Activated CD8-positive, alpha-beta T cell treated with anti-CD3 and anti-CD28 coated beads, Interleukin-2, amount 10 ng/mL, durations not matched to agents 7 days and 5 days (primary cell): ENCODE results near the gene JMJD6. TPM values are rescaled to one million over a fixed set of nuclear protein-coding genes. Genes with fewer than 3 reads are reported as not detected.
A peak's percentile ranks its signal among the peaks of the same experiment; 100 is the strongest.

ENCODE experiments used
- ATAC-seq: fragments of 150-1000 bp; cut with Tn5 transposase; one replicate; pipeline ENCODE4 v1.10.0; 2021; ENCODE audit warnings: moderate library complexity
- CTCF ChIA-PET: fragments of 350-600 bp; sonication (Branson Sonifier 250); formaldehyde crosslinking; loops from one replicate; lab custom pipeline; 2021; ENCODE audit warnings: antibody characterized with exemption; lab: Charles Lee
- POLR2A ChIA-PET: fragments of 350-600 bp; sonication (Branson Sonifier 250); formaldehyde crosslinking; loops from one replicate; lab custom pipeline; 2021; ENCODE audit warnings: antibody characterized with exemption; lab: Charles Lee
- DNase-seq: peaks from one replicate; pipeline ENCODE4 v3.0.0-alpha.2; 2020
- H3K27ac Mint-ChIP-seq: one replicate; pipeline ENCODE4 v1.8.0; 2021; ENCODE audit warnings: mild to moderate bottlenecking, mixed read lengths
- H3K27me3 Mint-ChIP-seq: one replicate; pipeline ENCODE4 v1.8.0; 2021; ENCODE audit warnings: low read depth, mixed read lengths
- H3K36me3 Mint-ChIP-seq: one replicate; pipeline ENCODE4 v1.8.0; 2021; ENCODE audit warnings: low read depth, mixed read lengths
- H3K4me1 Mint-ChIP-seq: one replicate; pipeline ENCODE4 v1.8.0; 2021; ENCODE audit warnings: low read depth, mixed read lengths
- H3K4me3 Mint-ChIP-seq: one replicate; pipeline ENCODE4 v1.8.0; 2021; ENCODE audit warnings: mild to moderate bottlenecking, mixed read lengths
- H3K9me3 Mint-ChIP-seq: one replicate; pipeline ENCODE4 v1.8.0; 2022; ENCODE audit warnings: mixed read lengths; ENCODE audit not compliant: insufficient read depth
- total RNA-seq, 2 experiments: library from RNA; stranded (reverse); gene quantifications; one replicate each; pipeline ENCODE4 v1.2.3, GENCODE V29; 2021

The JMJD6 gene
- total RNA-seq, 2 experiments from 2014 or later: 59.3 to 61.2 TPM

- no peak for DNase-seq
- CTCF ChIA-PET: no interaction called here
- Mint-ChIP-seq H3K4me3 (no peak overlapping the region), H3K4me1 (peaks cover 31% of the 10 kb centered on the region), H3K27me3 (no peaks in the 10 kb centered on the region), H3K9me3 (no peaks in the 10 kb centered on the region), H3K27ac (no peak overlapping the region), H3K36me3 (peaks cover 12% of the 10 kb centered on the region)
- ATAC-seq: no peak
- POLR2A ChIA-PET: interaction anchor here (0.6 kb wide), 1 partner anchor 125 kb away, joined by 3 read pairs; no protein-coding TSS in a partner anchor
These were observed 50.8 kb downstream of the JMJD6 start for GRCh38 chr17:76675648-76676047.

- CTCF ChIA-PET: interaction anchor here (0.9 to 1.2 kb wide), 4 partner anchors 20 to 151 kb away, joined by 3 to 4 read pairs (median 3); no protein-coding TSS in a partner anchor
- no peak overlapping the region for H3K27ac Mint-ChIP-seq
- H3K36me3 Mint-ChIP-seq: peaks cover 13% of the 10 kb centered on the region
- POLR2A ChIA-PET: no interaction called here
- DNase-seq (no peak), ATAC-seq (no peak)
- H3K9me3 Mint-ChIP-seq: no peaks in the 10 kb centered on the region
- H3K27me3 Mint-ChIP-seq: no peaks in the 10 kb centered on the region
- peaks cover 41% of the 10 kb centered on the region for H3K4me1 Mint-ChIP-seq
- H3K4me3 Mint-ChIP-seq: no peak overlapping the region
These were observed 51.8 kb downstream of the JMJD6 start for GRCh38 chr17:76674600-76674999.

DNA sequence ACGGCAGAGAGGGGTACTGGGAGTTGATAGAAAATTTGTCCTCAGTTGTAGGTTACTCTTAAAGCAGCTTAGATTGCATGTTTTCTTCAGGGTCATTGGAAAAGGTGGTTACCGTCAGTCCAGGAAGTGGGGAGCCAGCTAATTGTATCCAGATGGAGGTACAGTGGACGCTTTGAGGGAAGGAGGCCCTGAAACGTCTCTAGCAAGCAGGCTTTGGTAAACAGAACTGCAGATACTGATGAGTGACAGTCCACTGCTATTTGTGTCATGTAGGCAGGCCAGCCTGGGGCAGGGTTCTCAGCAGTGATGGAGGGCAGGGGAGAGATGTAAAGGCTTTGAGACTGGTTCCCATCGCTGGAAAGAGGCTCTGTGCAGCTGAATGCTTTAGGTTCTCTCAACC, 52.7 kb downstream of the JMJD6 start:
- DNase-seq: no peak
- Mint-ChIP-seq H3K4me3 (no peak overlapping the region), H3K27me3 (no peaks in the 10 kb centered on the region), H3K4me1 (peaks cover 41% of the 10 kb centered on the region), H3K9me3 (no peaks in the 10 kb centered on the region), H3K36me3 (peaks cover 11% of the 10 kb centered on the region), H3K27ac (peak overlapping the region; percentile 9)
- ATAC-seq: no peak
- ChIA-PET CTCF (interaction anchor here (0.6 to 1.0 kb wide), 3 partner anchors 8 to 150 kb away, joined by 3 to 5 read pairs (median 3); no protein-coding TSS in a partner anchor), POLR2A (interaction anchor here (0.6 kb wide), 1 partner anchor 60 kb away, joined by 3 read pairs; no protein-coding TSS in a partner anchor)

DNA sequence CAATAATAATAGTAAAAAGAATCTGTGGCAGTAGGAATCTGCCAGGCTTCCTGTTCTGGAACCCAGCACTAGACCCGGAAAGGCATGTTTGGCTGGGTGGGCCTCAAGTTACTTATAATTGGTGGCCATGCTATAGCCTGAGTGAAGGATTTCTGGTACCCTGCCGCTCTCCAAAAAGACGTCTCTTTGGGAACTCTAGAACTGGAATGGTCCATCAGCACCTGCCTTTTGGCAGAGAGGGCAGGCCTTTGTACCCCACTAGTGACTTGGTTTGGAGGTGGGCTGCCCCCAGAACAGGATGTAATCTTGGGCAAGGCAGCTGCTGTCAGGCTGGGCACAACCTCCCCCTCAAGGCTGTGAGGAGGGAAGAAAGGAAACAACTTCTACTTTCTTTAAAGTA, 53.5 kb downstream of the JMJD6 start:
- Mint-ChIP-seq H3K36me3 (peaks cover 11% of the 10 kb centered on the region), H3K4me1 (peaks cover 41% of the 10 kb centered on the region), H3K27me3 (no peaks in the 10 kb centered on the region), H3K9me3 (no peaks in the 10 kb centered on the region), H3K27ac (peak overlapping the region; percentile 95), H3K4me3 (peak overlapping the region; percentile 89)
- DNase-seq (no peak), ATAC-seq (no peak)
- ChIA-PET POLR2A (interaction anchor here (0.9 to 1.5 kb wide), 2 partner anchors 10 to 60 kb away, joined by 3 to 4 read pairs; no protein-coding TSS in a partner anchor), CTCF (interaction anchor here (2.7 kb wide), 1 partner anchor 8 kb away, joined by 44 read pairs; no protein-coding TSS in a partner anchor)

DNA sequence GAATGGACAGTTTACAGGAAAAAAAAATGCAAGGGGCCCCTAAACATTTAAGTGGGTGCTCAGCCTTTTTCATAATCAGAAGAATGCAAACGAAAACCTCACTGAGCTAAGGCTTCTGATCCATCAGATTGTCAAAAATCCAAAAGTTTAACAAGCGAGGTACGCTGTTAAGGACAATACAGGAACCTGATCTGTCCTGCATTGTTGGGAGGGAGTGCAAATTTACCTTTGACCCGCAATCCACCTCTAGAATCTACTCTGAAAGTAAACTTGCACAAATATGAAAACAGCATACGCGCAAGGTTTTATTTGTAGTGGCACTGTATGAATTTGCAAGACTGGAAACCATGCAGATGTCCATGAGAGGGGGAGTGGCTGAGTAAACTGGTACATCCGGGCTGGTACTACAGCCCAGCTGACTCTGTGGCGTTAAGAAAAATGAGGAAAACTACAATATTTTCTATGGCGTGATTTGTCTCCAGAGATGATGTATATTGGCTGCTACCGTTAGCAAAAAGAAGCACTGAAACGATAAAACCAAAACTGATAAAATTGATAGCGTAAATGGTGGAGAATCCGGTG, 54.0 kb downstream of the JMJD6 start:
- Mint-ChIP-seq H3K36me3 (peaks cover 11% of the 10 kb centered on the region), H3K27me3 (no peaks in the 10 kb centered on the region), H3K27ac (peak overlapping the region; percentile 95), H3K4me3 (peak overlapping the region; percentile 89), H3K9me3 (no peaks in the 10 kb centered on the region), H3K4me1 (peaks cover 41% of the 10 kb centered on the region)
- DNase-seq (no peak), ATAC-seq (no peak)
- POLR2A ChIA-PET: interaction anchor here (0.6 to 2.1 kb wide), 10 partner anchors 9 to 116 kb away, joined by 3 to 13 read pairs (median 4); no protein-coding TSS in a partner anchor
- CTCF ChIA-PET: interaction anchor here (1.3 to 4.4 kb wide), 6 partner anchors 9 to 149 kb away, joined by 7 to 44 read pairs (median 11); no protein-coding TSS in a partner anchor

DNA sequence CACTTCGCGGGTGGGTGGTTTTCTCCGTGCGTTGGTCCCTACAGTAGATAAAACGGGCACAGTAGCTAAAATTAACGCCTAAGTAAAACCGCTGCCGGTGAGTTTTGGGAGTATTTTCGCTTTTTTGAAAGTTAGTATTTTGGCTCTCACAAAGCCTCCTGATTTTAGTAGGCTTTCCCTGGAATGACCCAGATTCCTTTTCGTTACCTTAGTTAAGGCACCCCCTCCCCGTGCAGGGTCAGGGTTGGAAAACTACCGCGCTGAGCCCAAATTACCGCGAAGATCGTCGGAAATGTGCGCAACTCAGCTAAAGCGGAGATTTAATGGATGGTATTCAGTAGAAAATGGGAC, 54.5 kb downstream of the JMJD6 start:
- H3K36me3 Mint-ChIP-seq: peaks cover 11% of the 10 kb centered on the region
- peaks cover 41% of the 10 kb centered on the region for H3K4me1 Mint-ChIP-seq
- peak overlapping the region; percentile 89 for H3K4me3 Mint-ChIP-seq
- DNase-seq (no peak), ATAC-seq (peak; percentile 2)
- no peaks in the 10 kb centered on the region for H3K9me3 Mint-ChIP-seq
- ChIA-PET CTCF (interaction anchor here (0.8 to 4.4 kb wide), 9 partner anchors 9 to 273 kb away, joined by 3 to 44 read pairs (median 7); no protein-coding TSS in a partner anchor), POLR2A (interaction anchor here (0.6 to 2.1 kb wide), 13 partner anchors 9 to 170 kb away, joined by 3 to 13 read pairs (median 4); no protein-coding TSS in a partner anchor)
- H3K27me3 Mint-ChIP-seq: peaks cover 3% of the 10 kb centered on the region
- H3K27ac Mint-ChIP-seq: peak overlapping the region; percentile 95

GRCh38 chr17:76671123-76671911, 55.1 kb downstream of the JMJD6 start:
- Mint-ChIP-seq H3K9me3 (no peaks in the 10 kb centered on the region), H3K4me3 (peak overlapping the region; percentile 89), H3K36me3 (peaks cover 11% of the 10 kb centered on the region), H3K27ac (peak overlapping the region; percentile 95), H3K4me1 (peaks cover 41% of the 10 kb centered on the region), H3K27me3 (peaks cover 5% of the 10 kb centered on the region)
- ChIA-PET CTCF (interaction anchor here (0.8 to 4.4 kb wide), 10 partner anchors 10 to 272 kb away, joined by 3 to 44 read pairs (median 7); no protein-coding TSS in a partner anchor), POLR2A (interaction anchor here (0.5 to 2.1 kb wide), 16 partner anchors 10 to 178 kb away, joined by 3 to 13 read pairs (median 4); partner anchors contain the start of genes JMJD6 and METTL23)
- DNase-seq (peak; percentile 100), ATAC-seq (peak; percentile 99)

GRCh38 chr17:76670718-76671122, 55.7 kb downstream of the JMJD6 start:
- Mint-ChIP-seq H3K27me3 (peaks cover 5% of the 10 kb centered on the region), H3K4me1 (peaks cover 41% of the 10 kb centered on the region), H3K27ac (peak overlapping the region; percentile 95), H3K4me3 (peak overlapping the region; percentile 89), H3K36me3 (peaks cover 11% of the 10 kb centered on the region), H3K9me3 (no peaks in the 10 kb centered on the region)
- no peak for DNase-seq
- ChIA-PET POLR2A (interaction anchor here (0.5 to 2.1 kb wide), 11 partner anchors 12 to 177 kb away, joined by 3 to 12 read pairs (median 3); partner anchors contain the start of genes JMJD6 and METTL23), CTCF (interaction anchor here (1.3 to 4.4 kb wide), 8 partner anchors 11 to 217 kb away, joined by 3 to 44 read pairs (median 8); no protein-coding TSS in a partner anchor)
- ATAC-seq: no peak

- Mint-ChIP-seq H3K9me3 (no peaks in the 10 kb centered on the region), H3K36me3 (peaks cover 11% of the 10 kb centered on the region), H3K27me3 (peaks cover 5% of the 10 kb centered on the region), H3K4me1 (peaks cover 41% of the 10 kb centered on the region), H3K4me3 (peak overlapping the region; percentile 89), H3K27ac (peak overlapping the region; percentile 95)
- no peak for DNase-seq
- ChIA-PET CTCF (interaction anchor here (0.8 to 4.4 kb wide), 7 partner anchors 11 to 386 kb away, joined by 3 to 44 read pairs (median 10); no protein-coding TSS in a partner anchor), POLR2A (no interaction called here)
- ATAC-seq: no peak
These were observed 56.2 kb downstream of the JMJD6 start for GRCh38 chr17:76670020-76670717.
